Measurements from ENCODE around the gene CDK10. TPM values are rescaled to one million over a fixed set of nuclear protein-coding genes. Genes with fewer than 3 reads are reported as not detected.

The CDK10 gene
- total RNA-seq, 1 experiment from 2014 or later: 106 TPM

- Mint-ChIP-seq H3K27ac (ENCODE audit: unreplicated experiment) (peak within 1 kb of the TSS; percentile 93), H3K4me3 (ENCODE audit: low read depth, unreplicated experiment) (peak within 1 kb of the TSS; percentile 87), H3K4me1 (ENCODE audit: low read depth, unreplicated experiment) (no peaks in the 10 kb centered on the region), H3K36me3 (ENCODE audit: insufficient read depth, unreplicated experiment) (peaks cover 78% of the 10 kb centered on the region), H3K27me3 (ENCODE audit: unreplicated experiment) (no peaks in the 10 kb centered on the region), H3K9me3 (ENCODE audit: low read depth, unreplicated experiment) (no peaks in the 10 kb centered on the region)
- TF ChIP-seq CTCF (IDR thresholded peaks at IDR 0.05; ENCODE audit: unreplicated experiment): no peak
- intact Hi-C loops (cut with micrococcal nuclease; ENCODE audit: unreplicated experiment): no loop called here
- BruUV-seq (replicated peaks): no TSS peak
- CTCF ChIA-PET: interaction anchor here (0.5 to 2.4 kb wide), 8 partner anchors 8 to 1343 kb away, joined by 3 to 17 read pairs (median 4); partner anchors contain the start of gene CDK10
- peak; percentile 99 for DNase-seq
These were observed 15.2 kb downstream of the CDK10 start, which contains the start of gene SPATA2L for GRCh38 chr16:89701425-89702406. Gene SPATA2L (minus strand): TSS chr16:89701705. CDS start chr16:89701232, 473 bp downstream.

DNA sequence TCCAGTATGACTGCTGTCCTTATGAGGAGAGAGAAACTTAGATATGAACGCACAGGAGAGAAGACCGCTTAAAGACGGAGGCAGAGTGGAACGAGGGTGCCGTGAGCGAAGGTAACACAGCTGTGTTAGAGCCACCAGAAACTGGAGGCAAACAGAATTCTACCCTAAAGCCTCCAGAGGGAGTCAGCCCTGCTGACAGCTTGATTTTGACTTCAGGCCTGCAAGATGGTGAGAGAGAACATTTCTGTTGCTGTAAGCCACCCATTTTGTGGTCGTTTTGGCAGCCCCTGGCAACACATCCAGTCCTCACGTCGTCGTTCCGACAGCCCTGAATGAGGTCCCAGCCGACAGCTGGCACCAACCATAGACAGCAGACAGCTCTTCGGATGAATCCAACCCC lies 17.8 kb downstream of the CDK10 start:
- CTCF ChIA-PET: no interaction called here
- intact Hi-C loops (cut with micrococcal nuclease; ENCODE audit: unreplicated experiment): no loop called here
- peaks cover 59% of the 10 kb centered on the region for H3K36me3 Mint-ChIP-seq (ENCODE audit: insufficient read depth, unreplicated experiment)
- no peaks in the 10 kb centered on the region for H3K27me3 Mint-ChIP-seq (ENCODE audit: unreplicated experiment)
- no peak overlapping the region for H3K27ac Mint-ChIP-seq (ENCODE audit: unreplicated experiment)
- no peak overlapping the region for H3K4me3 Mint-ChIP-seq (ENCODE audit: low read depth, unreplicated experiment)
- no TSS peak for BruUV-seq (replicated peaks)
- H3K9me3 Mint-ChIP-seq (ENCODE audit: low read depth, unreplicated experiment): no peaks in the 10 kb centered on the region
- H3K4me1 Mint-ChIP-seq (ENCODE audit: low read depth, unreplicated experiment): no peaks in the 10 kb centered on the region
- TF ChIP-seq CTCF (IDR thresholded peaks at IDR 0.05; ENCODE audit: unreplicated experiment): no peak
- DNase-seq: no peak

DNA sequence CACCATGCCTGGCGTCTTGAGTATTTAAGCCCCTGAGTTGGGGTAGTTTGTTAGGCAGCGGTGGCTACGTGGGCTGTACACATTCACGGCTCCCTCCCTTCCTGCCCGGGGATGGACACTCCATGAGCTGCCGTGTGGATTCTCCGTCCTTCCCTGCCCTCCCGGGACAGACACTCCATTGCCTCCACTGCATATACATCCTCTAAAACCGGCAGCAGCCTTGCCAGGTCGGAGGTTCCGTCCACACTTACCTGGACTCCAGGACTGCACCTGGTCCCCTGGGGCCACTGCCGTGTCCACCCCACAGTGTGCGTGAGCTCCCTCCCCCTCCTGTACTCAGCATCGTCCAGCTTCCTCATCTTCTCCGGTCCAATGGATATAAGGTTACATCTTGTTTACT lies 18.5 kb downstream of the CDK10 start:
- H3K9me3 Mint-ChIP-seq (ENCODE audit: low read depth, unreplicated experiment): no peaks in the 10 kb centered on the region
- intact Hi-C loops (cut with micrococcal nuclease; ENCODE audit: unreplicated experiment): no loop called here

More for the DNA sequence above, 18.5 kb downstream of the CDK10 start:
- Mint-ChIP-seq H3K4me1 (ENCODE audit: low read depth, unreplicated experiment) (no peaks in the 10 kb centered on the region), H3K36me3 (ENCODE audit: insufficient read depth, unreplicated experiment) (peaks cover 60% of the 10 kb centered on the region), H3K27ac (ENCODE audit: unreplicated experiment) (no peak overlapping the region), H3K4me3 (ENCODE audit: low read depth, unreplicated experiment) (no peak overlapping the region), H3K27me3 (ENCODE audit: unreplicated experiment) (no peaks in the 10 kb centered on the region)
- DNase-seq: no peak
- CTCF ChIA-PET: no interaction called here
- no peak for TF ChIP-seq CTCF (IDR thresholded peaks at IDR 0.05; ENCODE audit: unreplicated experiment)
- no TSS peak for BruUV-seq (replicated peaks)

All from Calu3 (cell line).